Hepatic stellate cell (primary cell): ENCODE measurements around the gene JMJD1C.
"Not testable (repeated sequence)": the region's sequence is repeated elsewhere in the genome, so short reads cannot be mapped to it uniquely, and the experiment has no call there.

Source experiments
- DNase-seq: peaks from one replicate; pipeline ENCODE4 v3.0.0; 2011; ENCODE audit warnings: low spot score

The JMJD1C gene

GRCh38 chr10:63297941-63298340 lies 167.8 kb downstream of the JMJD1C start:
- no peak for DNase-seq

DNA sequence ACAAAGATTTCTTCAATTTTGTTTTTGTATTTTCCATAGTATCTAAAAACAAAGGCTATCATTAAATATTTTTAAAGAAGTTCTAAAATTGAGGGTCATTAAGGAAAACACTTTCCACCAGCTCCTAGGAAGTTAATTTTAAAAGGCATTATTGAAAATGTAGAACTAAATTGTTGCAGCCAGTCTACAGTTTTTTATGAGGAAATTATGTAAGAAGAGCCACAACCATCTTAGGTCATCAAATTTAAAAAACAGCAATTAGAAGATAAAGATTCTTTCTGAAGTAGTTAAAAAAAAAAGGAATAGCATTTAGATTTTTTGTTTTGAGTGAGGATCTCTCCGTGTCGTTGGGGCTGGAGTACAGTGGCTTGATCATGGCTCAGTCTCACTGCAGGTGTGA lies 171.0 kb downstream of the JMJD1C start:
- DNase-seq: no peak

GRCh38 chr10:63292847-63293246 lies 172.9 kb downstream of the JMJD1C start:
- not testable (repeated sequence) for DNase-seq

DNA sequence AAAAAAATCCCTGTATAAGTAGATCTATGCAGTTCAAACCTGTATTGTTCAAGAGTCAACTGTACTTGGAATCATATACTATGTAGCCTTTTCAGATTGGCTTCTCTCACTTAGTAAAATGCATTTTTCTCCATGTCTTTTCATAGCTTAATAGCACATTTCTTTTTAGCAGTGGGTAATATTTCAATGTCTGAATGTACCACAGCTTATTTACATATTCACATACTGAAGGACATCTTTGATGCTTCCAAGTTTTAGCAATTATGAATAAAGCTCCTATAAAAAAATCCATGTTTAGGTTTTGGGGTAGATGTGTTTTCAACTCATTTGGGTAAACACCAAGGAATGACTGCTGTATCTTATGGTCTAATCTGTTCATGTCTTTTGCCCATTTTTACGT lies 177.6 kb downstream of the JMJD1C start:
- no peak for DNase-seq

- no peak for DNase-seq
Observed at GRCh38 chr10:63286754-63287264, 179.0 kb downstream of the JMJD1C start.

DNA sequence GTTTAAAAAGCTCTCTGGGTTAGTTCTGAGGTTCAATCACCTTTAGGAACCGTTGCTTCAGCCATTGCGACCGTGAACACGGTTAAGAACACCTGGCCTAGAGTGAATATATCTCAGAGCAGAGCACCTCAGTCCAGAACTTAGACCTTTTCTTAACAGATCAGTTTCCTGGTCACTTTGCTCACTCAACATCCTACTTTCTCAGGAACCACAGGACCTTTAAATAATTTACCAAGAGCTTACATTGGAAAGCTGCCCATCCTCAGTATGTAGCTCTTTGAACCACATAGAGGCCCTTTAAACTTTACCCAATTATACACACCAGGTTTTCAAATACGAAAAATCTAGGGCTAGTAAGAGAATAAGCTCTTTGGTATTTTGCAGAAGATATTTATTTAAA lies 179.4 kb downstream of the JMJD1C start:
- DNase-seq: no peak

GRCh38 chr10:63283901-63284300 lies 181.9 kb downstream of the JMJD1C start:
- not testable (repeated sequence) for DNase-seq

- DNase-seq: no peak
Observed at GRCh38 chr10:63283093-63283492, 182.7 kb downstream of the JMJD1C start.

DNA sequence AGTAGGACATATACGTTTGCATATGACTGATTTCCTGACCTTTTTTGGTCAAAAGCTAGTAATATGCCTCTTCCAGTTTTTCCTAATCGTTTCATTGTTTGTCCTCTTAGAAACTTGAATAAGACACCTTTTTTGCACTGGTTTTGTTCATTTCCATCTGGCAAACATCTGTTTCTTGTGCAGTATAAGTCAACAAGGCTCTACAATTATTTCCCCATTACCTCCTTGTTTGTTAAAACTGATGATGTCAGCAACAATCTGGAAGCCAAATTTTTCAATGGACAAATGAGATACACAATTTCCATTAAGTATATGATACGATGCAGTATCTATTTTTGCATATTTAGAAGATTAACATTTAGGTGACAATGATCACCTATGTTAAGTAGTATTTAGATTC lies 183.8 kb downstream of the JMJD1C start:
- DNase-seq: no peak

- DNase-seq: no peak
Observed at GRCh38 chr10:63280386-63280785, 185.4 kb downstream of the JMJD1C start.

DNA sequence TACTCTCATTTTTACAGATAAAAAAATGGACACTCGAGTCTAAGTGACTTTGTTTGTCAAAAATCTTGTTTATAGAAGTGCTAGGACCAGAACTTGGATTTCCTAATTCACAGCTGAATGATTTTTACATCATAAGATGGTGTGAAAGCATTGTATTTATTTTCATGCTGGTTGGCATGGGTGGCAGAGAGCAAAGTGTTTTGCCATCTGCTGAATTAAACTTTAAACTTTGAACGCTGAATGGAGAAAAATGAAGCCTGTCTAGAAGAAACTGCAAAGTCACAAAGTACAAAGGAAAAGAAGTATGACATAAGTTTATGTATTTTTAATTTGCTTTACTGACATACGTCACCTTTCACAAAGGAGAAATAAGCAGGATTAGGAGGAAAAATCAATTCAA lies 190.7 kb downstream of the JMJD1C start:
- no peak for DNase-seq

DNA sequence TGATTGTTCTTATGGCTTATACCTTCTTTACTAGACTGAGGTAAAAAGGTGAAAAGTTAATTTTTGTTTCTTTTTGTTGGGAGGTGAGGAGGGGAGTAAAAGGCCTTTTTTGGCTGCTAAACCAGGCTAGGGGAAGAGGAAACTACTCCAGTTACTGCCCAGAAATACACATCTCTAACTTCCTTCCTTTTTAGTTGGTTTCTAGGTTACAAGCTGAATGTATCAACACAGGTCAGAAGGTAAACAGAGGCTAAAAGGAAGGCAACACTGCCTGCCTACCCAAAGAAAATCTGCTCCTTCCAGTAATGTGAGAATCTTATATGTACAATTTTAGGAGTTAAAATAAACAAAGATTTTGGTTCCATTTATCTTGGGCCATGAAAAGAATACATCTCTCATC lies 192.2 kb downstream of the JMJD1C start:
- no peak for DNase-seq

GRCh38 chr10:63268798-63269503 lies 196.8 kb downstream of the JMJD1C start:
- peak; percentile 77 for DNase-seq

GRCh38 chr10:63268149-63268797 lies 197.5 kb downstream of the JMJD1C start:
- DNase-seq: no peak

DNA sequence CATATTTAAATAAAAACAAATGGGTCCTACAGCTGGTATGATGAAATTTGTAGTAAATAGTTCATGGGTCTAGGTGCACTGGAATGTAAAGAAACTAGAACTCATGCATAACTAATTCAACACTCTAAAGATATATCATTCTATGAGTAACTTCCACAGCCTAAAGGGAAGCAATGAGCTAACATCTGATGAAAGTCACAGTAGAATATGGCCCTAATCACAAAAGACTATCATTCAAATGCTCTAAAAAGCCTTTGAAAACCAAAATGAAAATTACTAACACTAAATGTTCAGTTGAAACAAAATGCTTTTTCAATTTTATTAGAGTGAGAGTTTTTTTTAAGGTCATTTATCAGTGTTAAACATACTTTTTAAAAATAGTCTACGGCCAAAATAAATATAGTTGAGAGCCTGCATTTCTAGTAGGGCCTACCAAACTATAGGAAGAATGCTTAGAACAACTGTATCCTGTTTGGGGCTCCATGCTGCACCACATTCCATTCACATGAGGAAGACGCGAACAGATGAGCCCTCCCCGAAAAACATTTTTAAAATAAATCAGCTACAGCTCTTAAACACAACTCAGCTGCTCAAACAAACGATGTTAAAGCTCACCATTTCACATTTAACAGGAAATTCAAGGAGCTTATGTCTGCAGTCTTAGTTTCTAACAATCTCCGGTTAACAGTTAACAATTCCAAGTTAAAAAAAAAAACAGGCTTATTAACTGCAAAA lies 198.2 kb downstream of the JMJD1C start:
- DNase-seq: peak; percentile 45

DNA sequence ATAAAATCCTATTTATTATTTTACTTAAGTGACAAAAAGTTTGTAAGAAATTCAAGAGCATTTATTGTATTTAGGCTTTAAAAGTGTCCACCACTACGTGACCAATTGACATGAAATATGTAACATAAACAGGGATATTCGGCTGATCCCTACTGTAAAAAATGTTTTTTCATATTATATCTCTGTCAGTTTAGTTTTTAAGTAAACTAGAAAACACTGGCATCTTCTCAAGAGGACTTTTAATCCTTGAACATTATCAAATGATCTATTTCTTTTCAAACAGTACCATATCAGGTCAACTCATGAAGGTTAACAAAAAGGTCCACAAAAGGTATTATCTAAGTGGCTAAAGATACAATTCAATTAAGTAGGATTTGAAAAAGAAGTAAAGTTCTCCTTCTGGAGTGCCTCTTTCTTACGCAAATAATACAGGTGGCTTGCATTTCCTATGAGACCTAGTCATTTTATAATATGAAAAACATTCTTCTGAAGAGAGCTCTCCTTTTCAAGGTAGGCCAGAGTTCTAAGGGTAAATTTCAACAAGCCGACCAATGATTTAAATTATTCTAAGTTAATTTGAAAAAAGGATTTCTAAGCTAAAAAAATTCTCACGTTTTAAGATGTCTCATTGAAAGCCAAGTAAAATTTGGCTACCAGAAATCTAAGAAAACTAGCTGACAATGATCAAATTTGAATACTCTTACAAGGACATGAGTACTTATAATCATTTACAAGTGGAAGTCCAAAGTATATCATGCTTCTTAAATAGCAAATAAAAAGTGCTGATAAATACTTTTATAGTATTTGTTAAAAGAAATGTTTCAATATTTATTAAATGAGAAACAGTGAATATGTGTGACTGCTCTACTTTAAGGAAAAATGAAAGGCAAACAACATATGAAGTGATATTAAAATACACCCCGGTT lies 199.1 kb downstream of the JMJD1C start:
- DNase-seq: no peak

DNA sequence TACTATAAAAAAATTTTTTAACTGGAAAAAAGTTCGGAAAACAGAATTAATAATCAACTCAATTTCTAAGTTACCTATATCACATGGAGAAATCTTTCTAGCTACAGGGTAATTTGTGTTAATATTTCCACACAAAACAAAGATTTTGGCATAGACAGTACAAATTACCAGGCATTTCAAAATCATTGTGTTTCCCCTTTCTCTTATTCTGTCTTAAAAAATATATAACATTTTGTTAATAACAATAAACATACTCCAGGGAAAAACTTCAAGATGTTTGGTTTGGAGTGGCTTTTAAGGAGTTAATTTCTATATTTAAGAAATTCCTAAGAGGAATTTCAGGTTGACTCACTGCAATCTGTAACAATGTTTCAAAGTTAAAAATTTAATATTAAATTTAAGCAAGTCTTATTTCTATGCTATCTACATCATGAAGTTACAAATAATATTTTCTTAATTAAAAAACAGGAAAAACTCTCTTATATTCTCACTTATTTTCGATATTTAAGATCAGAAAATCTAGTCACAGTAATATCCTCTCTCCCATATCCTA lies 200.0 kb downstream of the JMJD1C start:
- DNase-seq: no peak

DNA sequence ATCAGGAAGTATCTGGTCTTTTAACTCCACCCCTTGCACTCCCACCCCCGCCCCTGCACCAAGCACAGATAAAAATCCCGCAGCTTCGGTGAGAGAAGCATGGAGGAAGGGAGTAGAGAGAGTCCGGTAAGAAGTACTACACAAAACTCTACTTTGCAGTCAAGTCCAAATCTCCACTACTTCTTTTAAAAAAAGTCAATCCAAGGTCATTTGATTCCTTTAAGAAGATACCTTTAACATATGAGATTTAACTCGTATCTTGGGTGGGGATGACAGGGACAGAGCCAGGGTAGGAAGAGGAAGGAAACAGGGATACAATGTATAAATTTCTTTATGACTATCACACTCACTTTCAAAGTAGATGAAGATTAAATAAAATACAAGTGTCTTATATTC lies 200.6 kb downstream of the JMJD1C start:
- DNase-seq: peak; percentile 12

- no peak for DNase-seq
Observed at GRCh38 chr10:63264617-63265221, 201.1 kb downstream of the JMJD1C start.

DNA sequence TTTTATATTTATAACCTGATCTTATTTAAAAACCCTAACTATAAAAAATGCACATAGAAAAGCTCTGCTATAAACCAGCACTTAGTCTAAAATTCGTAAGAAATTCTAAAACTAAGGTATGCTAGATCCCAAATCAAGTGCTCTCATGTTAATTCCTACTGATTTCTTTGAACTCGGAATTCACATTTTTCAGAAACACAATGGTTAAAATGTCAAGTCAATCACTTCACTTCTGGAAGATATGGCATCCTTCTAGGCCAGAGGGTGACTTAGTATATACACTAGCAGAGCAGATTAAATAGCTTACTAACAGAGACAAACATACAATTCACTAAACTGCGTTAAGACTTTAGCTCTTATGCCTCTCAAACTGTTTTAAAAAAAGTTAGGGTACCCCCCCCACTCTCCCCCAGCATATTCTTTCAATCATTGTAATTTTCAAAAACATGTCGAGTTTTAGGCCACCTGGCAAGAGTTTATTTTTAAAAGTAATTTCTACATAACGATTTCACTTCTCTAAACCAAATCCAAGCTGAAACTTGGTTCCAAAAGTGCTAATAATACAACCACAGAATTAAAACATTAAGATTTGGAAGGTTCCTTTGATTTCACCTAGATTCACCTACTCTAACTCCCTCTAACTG lies 203.2 kb downstream of the JMJD1C start:
- no peak for DNase-seq

GRCh38 chr10:63261496-63261895 lies 204.3 kb downstream of the JMJD1C start:
- no peak for DNase-seq
